GM19468 (cell line): ENCODE data around the gene SH3BGRL.
"Not testable (repeated sequence)": the region's sequence is repeated elsewhere in the genome, so short reads cannot be mapped to it uniquely, and the experiment has no call there.

Experiments
- ATAC-seq: cut with Tn5 transposase; IDR thresholded peaks from one replicate; pipeline ENCODE4 v1.9.1; 2021; ENCODE audit warnings: mild to moderate bottlenecking, moderate library complexity, moderate number of reproducible peaks; ENCODE audit not compliant: unreplicated experiment; ENCODE audit errors: extremely low read depth

Gene SH3BGRL

DNA sequence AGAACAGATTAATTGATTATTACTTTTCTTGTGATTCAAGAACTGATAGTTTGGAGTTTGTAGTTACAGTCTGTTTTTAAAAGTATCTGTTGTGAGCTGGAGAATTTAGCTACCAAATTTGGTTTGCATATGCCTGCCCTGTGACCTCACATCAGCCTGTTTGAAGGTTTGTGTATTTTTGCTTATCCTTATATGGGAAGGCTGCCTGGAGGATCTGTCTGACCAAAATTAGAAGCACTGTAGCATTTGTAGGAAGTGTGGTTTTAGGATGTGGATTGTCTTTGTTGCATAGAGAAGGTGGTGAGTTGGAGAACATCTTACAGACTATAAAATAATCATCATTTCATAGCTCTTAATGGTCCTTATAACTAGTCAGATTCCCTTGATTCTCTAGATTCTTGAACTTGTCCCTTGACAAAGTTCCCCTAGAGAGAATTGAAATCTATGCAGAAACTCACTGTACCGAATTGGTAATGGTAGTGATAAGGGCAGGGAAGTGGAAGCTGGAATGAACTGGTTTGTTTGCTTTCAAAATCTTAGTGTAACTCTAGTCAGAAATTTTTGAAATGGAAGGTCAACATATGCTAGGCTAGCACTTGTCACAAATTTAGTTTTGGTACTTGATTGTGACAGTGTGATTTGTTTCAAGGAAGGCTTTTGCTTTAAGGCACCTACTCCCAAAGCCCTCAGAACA lies 57.3 kb downstream of the SH3BGRL start:
- no peak for ATAC-seq

DNA sequence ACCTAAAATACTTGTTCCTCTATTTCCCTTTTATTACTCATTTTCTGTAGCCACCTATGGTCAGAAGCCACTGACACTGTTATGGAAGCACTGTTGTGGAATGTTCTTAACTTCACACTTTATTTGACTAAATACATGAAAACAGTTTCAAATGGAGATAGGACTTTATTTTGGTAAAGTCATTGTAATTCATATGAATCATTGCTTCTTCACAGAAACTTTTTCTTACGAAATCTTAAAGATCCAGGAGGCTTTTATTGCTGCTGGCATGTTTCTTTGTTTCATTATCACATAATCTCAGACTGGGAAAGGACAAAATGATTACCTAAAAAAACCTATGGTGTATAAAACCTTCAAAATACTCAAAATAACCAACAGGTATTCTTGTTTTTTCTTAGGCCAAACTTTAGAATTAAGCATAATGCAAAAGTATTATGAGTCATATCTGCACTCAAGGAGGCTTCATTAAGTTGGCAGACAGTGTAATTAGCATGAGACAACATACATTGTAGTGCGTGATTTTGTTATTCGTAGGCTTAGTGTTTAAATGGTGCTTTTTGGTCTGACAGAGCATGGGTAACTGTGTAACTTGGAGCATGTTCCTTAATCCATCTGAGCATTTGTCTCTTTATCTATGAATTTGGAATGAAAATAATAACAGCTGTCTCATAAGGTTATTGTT lies 58.0 kb downstream of the SH3BGRL start:
- no peak for ATAC-seq

DNA sequence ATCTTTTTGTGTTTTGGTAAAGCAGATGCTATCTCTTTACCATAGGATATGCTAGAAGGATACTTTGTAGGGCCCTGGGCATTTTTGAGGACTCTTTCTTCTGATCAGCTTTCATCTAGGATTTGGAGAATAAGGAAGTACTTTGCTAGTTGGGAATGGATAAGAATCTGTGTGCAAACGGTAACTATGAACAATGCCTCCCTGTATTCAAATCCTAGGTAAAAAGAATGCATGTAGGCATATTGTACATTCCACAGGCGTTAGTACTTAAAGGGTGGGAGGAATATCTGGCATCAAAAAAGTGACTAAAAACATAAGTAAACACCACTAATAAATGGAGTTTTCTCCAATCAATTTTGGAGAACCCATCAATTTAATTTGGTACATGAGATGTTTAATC lies 59.7 kb downstream of the SH3BGRL start:
- no peak for ATAC-seq

DNA sequence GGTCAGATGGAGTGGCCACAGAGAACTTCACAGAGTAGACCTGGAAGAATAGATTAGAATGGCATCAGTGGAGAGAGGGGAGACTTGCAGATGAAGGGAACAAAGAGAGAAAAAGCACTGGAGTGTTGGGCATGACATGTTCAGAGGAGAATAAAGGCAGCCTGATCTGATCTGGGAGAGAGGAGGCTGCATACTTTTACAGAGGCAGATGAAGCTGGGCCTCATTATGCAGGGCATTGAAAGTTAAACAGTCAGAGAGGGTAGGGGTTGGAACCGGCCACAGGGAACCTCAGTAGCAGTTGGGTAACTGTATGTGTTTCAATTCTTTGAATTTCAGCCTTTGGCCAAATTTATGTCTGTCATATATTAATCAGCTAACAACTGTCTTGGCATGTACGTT lies 61.2 kb downstream of the SH3BGRL start:
- ATAC-seq, result no peak

DNA sequence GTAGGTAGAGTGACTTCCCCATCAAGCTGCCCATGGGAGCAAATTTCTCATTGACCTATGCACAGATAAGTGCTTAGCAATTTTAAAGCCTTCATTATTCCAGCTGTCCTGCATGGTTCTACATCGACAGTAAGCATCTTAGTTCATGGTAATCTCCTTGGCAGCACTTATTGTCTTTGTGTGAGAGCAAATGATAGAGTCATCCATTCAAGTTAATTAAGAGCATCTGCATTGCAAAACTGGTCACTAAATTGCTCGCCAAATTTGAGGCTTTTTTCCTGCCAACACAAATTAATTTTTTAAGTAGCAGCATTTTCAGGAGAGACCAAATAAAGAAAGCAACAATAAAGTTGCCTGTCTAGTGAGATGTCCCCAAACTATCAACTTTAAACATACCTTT lies 76.7 kb downstream of the SH3BGRL start:
- ATAC-seq, result no peak

DNA sequence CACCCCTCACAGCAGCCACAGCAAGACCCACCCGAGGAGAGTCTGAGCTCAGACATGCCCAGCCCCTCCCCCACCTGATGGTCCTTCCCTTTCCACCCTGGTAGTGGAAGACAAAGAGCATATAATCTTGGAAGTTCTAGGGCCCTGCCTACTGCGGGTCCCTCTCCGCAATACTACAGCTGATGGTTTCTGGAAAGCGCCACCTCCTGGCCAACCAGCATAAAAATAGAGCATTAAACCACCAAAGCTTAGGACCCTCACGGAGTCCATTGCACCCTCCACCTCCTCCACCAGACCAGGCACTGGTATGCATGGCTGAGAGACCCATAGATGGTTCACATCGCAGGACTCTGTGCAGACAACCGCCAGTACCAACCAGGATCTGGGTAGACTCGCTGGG lies 78.2 kb downstream of the SH3BGRL start:
- ATAC-seq, result no peak

DNA sequence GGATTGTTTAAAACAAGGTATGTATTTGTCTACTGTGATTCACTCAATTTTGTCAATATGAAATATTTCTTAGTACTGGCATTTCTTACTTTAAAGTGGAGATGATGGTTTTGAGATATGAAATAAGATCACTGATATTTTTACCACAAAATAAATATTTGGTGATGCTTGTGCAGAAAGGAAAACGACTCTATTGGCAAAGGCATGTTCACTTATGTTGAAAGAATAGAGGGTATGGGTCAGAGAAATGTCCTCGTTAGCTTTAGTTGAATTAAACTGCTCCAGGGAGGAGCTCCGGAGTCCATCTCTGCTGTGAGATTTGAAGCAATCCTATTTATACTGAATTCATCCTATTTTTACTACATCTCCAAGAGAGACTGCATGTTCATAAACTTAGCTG lies 84.2 kb downstream of the SH3BGRL start:
- ATAC-seq, result no peak

DNA sequence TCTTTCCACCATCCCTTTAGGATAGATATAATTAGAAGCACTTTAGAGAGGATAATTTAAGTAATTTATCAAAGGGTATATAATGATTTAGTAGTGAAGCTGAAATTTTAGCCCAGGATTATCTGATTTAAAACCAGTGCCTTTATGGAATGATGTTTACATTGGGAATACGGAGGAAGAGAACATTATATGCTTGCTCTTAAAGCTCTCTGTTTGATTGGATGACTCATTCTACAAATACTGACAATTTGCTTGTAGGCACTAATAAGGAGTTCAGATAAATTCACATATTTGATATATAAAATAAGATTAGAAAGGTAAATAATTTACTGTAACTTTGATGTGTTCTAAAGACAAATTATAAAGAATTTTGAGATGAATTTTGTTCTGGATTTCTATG lies 84.7 kb downstream of the SH3BGRL start:
- ATAC-seq, result no peak

DNA sequence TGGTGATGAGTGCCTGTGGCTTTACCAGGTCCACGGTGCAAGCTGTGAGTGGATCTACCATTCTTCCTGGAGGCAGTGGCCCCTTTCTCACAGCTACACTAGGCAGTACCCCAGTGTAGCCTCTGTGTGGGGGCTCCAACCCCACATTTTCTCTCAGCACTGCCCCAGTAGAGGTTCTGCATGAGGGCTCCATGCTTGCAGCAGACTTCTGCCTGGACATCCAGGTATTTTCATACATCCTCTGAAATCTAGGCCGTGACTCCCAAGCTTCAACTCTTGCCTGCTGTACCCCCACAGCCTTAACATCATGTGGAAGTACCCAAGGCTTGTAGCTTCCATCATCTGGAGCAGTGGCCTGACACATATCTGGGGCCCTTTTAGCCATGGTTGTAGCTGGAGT lies 90.1 kb downstream of the SH3BGRL start:
- ATAC-seq, result no peak

DNA sequence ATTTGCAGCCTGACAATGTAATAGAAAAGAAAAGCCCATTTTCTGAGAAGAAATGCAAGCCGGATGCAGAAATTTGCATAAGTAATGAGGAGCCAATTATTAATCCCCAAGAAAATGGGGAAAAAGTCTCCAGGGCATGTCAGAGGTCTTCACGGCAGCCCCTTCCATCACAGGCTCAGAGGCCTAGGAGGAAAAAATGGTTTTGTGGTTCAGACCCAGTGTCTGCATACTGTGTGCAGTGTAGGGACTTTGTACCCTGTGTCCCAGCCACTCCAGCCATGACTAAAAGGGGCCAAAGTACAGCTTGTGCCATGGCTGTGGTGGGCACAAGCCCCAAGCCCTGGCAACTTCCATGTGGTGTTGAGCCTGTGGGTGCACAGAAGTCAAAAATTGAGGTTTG lies 92.2 kb downstream of the SH3BGRL start:
- no peak for ATAC-seq

DNA sequence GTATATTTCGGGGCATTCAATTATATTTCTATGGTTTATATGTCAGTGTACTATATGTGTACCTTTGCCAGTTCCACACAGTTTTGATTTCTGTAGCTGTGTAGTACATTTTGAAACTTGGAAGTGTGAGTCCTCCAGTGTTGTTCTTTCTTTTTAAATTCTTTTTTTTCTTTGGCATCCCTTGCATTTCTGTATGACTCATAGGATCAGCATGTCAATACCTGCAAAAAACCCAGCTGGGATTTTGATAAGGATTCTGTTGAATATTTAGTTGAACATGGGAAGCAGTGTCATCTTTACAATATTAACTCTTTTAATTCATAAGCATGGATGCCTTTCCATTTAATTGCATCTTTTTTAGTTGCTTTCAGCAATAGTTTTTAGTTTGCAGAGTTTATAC lies 100.0 kb downstream of the SH3BGRL start:
- no peak for ATAC-seq

DNA sequence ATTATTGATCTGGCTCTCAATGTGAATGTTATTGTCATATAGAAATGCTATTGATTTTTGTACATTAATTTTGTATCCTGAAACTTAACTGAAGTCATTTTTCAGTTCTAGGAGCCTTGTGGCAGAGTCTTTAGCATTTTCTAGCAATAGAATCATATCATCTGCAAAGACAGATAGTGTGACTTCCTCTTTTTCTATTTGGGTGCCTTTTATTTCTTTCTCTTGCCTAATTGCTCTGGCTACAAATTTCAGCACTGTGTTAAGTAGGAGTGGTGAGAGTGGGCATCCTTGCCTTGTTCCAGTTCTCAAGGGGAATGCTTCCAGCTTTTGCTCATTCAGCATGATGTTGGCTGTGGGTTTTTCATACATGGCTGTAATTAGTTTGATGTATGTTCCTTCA lies 102.7 kb downstream of the SH3BGRL start:
- no peak for ATAC-seq

DNA sequence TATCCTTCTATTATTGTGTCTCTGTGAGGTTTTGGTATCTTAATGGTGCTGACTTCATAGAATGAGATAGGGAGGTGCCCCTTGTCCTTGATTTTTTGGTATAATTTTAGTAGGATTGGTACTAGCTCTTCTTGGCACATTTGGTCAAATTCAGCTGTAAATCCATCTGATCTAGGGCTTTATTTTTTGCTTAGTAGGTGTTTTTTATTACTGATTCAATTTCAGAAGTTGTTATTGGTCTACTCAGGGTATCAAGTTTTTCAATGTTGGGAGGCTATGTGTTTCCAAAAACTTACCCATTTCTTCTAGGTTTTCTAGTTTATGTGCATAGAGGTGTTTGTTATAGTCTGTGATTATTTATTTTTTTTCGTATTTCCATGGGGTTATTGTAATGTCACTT lies 103.3 kb downstream of the SH3BGRL start:
- ATAC-seq, result no peak

DNA sequence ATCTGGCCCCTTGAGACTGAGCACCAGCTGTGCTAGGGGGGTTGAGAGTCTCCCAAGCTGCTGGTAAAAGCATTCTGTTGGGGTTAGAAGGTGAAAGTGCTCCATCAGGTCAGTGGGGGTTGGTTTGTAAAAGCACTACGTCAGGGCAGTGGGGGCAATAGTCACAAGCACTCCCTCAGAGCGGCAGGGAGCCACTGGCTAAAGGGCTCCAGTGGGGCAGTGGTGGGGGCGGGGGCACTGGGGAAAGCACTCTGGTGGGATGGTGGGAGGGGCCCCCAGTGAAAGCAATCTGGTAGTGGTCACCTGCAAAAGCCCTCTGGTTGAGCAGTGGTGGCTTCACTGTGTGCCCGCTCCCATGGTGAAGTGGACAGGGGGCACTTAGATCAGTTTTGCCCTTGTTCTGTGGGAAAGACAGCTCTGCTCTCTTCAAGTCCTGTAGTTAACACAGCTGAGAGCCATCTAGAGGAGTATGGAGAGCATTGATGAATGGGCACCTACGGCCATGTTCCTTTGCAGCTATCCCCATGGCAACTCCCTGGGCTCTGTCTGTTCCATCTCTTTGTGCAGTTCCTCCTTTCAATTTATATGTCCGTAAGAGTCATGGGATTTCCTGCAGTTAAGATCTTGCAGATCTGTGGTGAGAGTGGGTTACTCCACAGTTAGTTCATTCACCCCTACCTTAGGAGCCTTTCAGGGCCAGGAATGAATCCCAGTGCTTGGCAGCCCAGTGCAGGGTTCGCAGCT lies 106.4 kb downstream of the SH3BGRL start:
- no peak for ATAC-seq

DNA sequence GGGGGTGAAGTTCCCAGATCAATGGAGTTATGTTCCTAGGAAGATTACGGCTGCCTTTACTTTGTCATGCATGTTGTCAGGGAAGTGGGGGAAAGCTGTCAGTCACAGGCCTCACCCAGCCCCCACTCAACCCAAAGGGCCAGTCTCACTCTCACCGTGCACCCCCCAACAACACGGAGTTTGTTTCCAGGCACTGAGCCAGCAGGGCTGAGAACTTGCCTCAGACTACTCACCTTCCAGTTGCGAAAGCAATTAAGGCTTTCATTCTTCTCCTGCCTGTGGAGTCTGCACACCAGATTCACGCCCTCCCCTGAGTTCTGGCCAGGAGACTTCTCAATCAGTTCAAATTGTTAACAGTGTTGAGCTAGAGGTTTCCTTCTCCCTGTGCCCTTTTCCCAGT lies 114.3 kb downstream of the SH3BGRL start:
- no peak for ATAC-seq

DNA sequence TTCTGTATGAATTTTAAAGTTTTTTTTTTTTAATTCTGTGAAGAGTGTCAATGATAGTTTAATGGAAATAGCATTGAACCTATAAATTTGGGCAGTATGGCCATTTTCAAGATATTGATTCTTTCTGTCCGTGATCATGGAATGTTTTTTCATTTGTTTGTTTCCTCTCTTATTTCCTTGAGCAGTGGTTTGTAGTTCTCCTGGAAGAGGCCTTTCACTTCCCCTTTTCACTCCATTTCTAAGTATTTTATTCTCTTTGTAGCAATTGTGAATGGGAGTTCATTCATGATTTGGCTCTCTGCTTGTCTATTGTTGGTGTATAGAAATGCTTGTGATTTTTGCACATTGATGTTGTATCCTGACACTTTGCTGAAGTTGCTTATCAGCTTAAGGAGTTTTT lies 129.8 kb downstream of the SH3BGRL start:
- not testable (repeated sequence) for ATAC-seq

DNA sequence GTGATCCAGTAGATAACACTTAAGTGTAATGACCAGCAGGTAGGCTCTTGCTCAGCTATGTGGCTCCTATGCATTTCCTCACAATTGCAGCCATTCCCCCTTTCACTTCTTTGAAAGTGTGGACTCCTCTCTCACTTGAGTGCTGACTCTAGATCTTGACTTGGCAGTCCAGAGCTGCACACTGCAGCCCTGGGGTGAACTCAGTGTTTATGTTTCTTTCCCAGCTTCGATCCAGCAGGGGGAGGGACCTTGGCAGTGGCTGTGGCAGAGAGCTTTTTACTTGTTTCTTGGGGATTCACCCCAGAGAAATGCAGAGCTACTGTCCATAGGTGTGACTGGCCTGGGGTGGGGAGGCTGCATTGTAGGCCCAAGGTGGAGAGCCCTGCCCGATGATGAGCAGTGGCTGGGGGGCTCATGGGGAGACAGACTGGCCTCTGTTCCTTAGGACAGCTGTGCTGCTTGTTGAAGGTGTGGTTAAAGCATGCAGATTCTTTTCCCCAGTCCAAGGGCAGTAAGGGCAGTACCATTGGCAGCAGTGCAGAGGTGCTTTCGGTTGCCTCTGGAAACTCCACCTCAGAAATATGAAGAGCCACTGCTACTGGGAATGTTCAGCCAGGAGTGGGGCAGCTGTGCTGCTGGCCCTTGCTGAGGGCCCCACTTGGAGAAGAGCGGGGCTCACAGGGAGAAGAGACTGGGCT lies 134.7 kb downstream of the SH3BGRL start:
- ATAC-seq, result no peak

DNA sequence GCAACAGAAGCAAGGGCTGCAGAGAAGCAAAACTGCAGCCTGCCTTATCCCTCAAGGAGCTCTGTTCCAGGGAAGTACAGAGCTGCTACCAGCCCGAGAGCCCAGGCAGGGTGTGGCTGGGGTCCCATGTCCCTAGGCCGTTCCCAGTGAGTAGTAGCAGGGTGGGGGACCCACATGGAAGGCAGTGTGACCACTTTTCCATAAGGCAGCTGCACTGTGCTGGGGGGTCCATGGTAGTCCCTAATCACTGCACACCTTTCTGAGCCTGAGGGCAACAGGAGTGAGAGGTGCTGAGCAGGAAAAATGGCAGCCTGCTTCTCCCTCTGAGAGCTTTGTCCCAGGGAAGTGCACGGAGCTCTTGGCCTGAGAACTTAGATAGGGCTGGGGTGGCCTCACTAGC lies 135.9 kb downstream of the SH3BGRL start:
- ATAC-seq, result no peak

DNA sequence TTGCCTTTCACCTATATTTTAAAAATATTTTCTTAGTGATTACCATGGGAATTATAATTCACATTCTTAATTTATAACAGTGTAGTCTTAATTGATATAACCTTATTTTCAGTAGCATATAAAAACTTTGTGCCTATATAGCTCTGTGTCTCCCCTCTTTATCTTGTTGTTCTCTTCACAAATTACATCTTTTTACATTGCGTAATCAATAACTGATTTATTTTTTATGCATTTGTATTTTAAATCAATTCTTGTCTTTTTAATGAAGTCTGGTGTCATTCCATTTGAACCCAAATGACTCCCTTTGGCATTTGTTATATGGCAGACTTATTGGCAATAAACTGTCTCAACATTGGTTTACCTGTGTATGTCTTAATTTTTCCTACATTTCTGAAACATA lies 137.0 kb downstream of the SH3BGRL start:
- no peak for ATAC-seq

DNA sequence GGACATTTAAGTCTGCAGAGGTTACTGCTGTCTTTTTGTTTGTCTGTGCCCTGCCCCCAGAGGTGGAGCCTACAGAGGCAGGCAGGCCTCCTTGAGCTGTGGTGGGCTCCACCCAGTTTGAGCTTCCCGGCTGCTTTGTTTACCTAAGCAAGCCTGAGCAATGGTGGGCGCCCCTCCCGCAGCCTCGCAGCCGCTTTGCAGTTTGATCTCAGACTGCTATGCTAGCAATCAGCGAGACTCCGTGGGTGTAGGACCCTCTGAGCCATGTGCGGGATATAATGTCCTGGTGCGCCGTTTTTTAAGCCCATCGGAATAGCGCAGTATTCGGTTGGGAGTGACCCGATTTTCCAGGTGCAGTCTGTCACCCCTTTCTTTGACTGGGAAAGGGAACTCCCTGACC lies 143.4 kb downstream of the SH3BGRL start:
- ATAC-seq, result not testable (repeated sequence)
